C4-2B (cell line): ENCODE data around the gene ZNF618.

Experiments
- ZFX ChIP-seq: fragments of 450-650 bp; IDR thresholded peaks from 2 replicates; pipeline ENCODE4 v1.6.1; 2017
- TF ChIP-seq, protein P1 (sequence below): fragments of 450-650 bp; conservative IDR thresholded peaks from 2 replicates; pipeline ENCODE4 v1.5.1; 2017; ENCODE audit warnings: mild to moderate bottlenecking

DNA sequence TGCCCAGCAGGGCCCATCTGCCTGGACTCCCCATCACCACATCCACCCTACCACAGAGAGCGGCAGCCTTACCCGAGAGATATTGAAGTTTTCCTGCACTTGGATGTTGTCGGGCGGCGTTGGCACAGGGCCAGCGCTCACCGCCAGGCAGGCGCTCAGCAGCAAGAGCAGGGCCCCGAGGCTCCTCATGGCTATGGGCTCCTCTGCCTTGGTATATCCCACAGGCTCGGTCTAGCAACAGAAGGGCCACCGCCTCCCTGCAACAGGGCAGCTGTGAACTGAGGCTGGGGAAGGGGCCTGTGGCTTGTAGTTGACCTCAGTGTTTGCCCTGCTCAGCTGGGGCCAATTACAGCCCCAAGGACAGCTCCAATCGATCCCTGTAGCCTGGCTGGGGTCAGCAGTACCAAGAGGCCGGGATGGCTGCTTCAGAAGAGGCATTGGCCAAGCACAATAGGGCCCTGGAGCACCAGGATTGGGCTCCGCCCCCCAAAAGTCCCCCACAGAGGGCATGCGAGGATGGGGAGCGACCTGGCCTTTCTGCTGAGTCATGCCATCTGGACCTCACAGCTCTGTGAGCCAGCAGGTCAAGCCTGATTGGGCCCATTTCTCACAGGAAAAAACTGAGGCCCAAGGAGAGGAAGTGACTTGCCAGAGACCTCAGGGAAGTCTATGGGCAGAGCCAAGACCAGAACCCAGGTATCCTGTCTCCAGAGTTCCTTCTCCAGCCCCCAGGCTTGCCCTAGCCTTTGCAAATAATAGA, 202.1 kb downstream of the ZNF618 start, which contains the start of gene AMBP:
- TF ChIP-seq, protein P1, sequence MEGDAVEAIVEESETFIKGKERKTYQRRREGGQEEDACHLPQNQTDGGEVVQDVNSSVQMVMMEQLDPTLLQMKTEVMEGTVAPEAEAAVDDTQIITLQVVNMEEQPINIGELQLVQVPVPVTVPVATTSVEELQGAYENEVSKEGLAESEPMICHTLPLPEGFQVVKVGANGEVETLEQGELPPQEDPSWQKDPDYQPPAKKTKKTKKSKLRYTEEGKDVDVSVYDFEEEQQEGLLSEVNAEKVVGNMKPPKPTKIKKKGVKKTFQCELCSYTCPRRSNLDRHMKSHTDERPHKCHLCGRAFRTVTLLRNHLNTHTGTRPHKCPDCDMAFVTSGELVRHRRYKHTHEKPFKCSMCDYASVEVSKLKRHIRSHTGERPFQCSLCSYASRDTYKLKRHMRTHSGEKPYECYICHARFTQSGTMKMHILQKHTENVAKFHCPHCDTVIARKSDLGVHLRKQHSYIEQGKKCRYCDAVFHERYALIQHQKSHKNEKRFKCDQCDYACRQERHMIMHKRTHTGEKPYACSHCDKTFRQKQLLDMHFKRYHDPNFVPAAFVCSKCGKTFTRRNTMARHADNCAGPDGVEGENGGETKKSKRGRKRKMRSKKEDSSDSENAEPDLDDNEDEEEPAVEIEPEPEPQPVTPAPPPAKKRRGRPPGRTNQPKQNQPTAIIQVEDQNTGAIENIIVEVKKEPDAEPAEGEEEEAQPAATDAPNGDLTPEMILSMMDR, result no peak
- TF ChIP-seq ZFX, result no peak
